Measurements from ENCODE around the gene SERINC1.

DNA sequence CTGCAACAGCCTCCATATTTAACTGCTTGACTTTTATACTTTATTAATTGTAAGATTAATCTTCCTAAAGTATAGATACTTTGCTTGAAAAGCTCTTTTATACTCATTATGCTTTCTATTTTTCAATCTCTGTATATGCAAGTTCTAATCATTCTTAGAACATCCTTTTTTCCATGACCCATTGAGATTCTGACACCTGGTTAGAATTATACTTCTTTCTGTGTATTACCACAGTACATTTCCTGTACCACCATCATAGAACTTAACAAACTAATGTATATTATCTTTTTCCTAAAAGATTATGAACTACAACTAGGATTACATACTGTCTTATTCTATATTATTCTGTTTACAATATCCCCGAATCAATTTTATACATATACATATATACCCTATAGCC, 13.5 kb downstream of the SERINC1 start:
- TF ChIP-seq, protein P1, sequence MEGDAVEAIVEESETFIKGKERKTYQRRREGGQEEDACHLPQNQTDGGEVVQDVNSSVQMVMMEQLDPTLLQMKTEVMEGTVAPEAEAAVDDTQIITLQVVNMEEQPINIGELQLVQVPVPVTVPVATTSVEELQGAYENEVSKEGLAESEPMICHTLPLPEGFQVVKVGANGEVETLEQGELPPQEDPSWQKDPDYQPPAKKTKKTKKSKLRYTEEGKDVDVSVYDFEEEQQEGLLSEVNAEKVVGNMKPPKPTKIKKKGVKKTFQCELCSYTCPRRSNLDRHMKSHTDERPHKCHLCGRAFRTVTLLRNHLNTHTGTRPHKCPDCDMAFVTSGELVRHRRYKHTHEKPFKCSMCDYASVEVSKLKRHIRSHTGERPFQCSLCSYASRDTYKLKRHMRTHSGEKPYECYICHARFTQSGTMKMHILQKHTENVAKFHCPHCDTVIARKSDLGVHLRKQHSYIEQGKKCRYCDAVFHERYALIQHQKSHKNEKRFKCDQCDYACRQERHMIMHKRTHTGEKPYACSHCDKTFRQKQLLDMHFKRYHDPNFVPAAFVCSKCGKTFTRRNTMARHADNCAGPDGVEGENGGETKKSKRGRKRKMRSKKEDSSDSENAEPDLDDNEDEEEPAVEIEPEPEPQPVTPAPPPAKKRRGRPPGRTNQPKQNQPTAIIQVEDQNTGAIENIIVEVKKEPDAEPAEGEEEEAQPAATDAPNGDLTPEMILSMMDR (conservative IDR thresholded peaks at IDR 0.05), result no peak
- TF ChIP-seq EZH2 (IDR thresholded peaks at IDR 0.05; ENCODE audit: low read depth), result no peak

All from PC-9 (cell line).